SH-SY5Y (cell line): ENCODE data around the gene ADGRG6.

Source experiments
- GATA2 ChIP-seq: IDR thresholded peaks from 2 replicates; pipeline ENCODE4 v1.6.1; 2011; ENCODE audit warnings: mild to moderate bottlenecking, low read depth, low read length
- GATA3 ChIP-seq: IDR thresholded peaks from 2 replicates; pipeline ENCODE4 v1.6.1; 2011; ENCODE audit warnings: low read depth, mild to moderate bottlenecking, low read length, moderate library complexity

DNA sequence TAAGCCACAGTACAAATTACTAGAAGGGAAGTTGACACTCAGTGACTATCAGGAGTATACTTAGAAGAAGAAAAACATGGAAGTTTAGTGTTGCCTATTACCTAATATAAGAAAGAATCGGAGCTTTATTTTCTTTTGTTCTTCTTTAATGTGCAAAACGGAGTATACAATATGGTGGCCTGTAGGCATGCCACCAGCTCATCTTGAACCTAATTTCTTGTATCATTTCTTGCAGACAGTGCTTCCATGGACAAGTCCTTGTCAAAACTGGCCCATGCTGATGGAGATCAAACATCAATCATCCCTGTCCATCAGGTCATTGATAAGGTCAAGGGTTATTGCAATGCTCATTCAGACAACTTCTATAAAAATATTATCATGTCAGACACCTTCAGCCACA lies 141.3 kb downstream of the ADGRG6 start:
- no peak for TF ChIP-seq GATA2
- TF ChIP-seq GATA3 = no peak
